HG03457 (cell line): ENCODE results near the gene TRIM66.

ENCODE experiments used
- ATAC-seq: cut with Tn5 transposase; IDR thresholded peaks from one replicate; pipeline ENCODE4 v1.9.1; 2021; ENCODE audit warnings: moderate number of reproducible peaks; ENCODE audit not compliant: unreplicated experiment

Gene TRIM66

GRCh38 chr11:8577791-8578581, 104.5 kb downstream of the TRIM66 start:
- ATAC-seq, result no peak

DNA sequence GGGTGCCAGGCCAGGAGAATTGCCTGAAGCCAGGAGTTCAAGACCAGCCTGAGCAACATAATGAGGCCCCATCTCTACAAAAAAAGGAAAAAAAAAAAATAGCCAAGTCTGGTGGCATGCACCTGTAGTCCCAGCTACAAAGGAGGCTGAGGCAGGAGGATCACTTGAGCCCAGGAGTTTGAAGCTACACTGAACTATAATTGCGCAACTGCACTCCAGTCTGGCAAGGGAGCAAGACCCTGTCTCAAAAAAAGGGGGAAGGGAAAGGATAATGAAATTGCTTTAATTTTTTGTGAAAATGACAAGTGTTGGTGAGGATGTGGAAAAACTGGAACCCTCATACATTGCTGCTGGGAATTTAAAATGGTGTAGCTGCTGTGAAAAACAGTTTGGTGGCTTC, 107.7 kb downstream of the TRIM66 start:
- ATAC-seq, result no peak

GRCh38 chr11:8573777-8574176, 108.7 kb downstream of the TRIM66 start:
- ATAC-seq, result no peak

DNA sequence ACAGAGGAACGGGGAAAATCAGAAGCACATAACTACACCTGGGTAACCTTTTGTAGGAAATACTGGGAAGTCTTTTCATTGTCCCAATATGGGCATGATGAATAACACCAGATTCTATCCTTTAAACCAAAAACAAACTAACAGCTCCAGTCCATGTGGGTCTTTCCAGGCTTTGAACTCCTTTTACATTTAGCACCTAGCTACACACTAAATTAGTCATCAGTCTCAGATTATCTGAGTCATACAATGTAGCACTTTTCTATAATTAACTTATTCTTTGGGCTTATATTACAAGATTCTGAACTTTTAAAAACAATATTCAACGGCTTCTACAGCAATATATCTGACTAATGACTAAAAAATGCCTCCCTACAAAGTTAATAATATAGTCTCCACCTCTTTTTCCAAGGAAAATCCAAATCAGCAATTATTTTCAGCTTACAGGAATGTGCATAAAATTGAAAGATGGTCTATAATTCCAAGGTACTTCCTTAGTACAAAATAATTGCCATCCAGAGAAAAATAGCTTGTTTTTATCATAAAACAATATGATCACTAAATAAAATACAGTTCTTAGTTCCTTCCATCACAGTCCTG, 114.8 kb downstream of the TRIM66 start:
- ATAC-seq, result no peak

GRCh38 chr11:8566613-8567210, 115.8 kb downstream of the TRIM66 start:
- no peak for ATAC-seq

DNA sequence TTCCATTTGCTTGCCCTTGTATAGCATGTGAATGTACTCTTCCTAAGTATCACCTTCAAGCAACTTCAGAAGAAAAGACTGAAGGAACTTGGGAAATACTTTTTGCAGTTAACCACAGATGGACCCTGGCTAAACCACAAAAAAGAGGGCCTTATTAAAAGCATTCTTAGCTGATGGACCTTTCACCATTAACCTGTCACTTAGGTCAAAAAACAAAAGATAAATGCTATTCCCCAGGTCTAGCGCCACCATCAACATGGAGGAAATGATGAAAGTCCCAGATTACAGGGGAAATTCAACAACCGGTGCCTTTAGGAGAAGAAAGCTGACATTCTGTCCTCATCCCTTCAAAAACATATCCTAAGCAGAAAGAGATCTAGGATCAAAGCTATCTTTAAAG, 117.9 kb downstream of the TRIM66 start:
- ATAC-seq, result no peak
